Keratinocyte (primary cell): ENCODE measurements around the gene FOXL3. TPM values are rescaled to one million over a fixed set of nuclear protein-coding genes. Genes with fewer than 3 reads are reported as not detected.

Source experiments
- DNase-seq: peaks from one replicate; pipeline ENCODE4 v3.0.0-alpha.2; 2011; ENCODE audit warnings: low read depth, missing footprints, low spot score
- FAIRE-seq: peaks from 2 replicates; lab custom pipeline; 2011; peaks lifted over from hg19 to GRCh38; lab: Jason Lieb, UNC
- H2AFZ ChIP-seq: 2 replicates; pipeline ENCODE4 v1.6.0; 2012; ENCODE audit warnings: low read length, control low read depth, inconsistent platforms; ENCODE audit not compliant: control insufficient read depth
- H3K27ac ChIP-seq: 2 replicates; pipeline ENCODE4 v1.5.1; 2011; ENCODE audit warnings: low read length; ENCODE audit not compliant: control insufficient read depth, insufficient read depth
- H3K27me3 ChIP-seq: 3 replicates; pipeline ENCODE4 v1.6.0; 2011; ENCODE audit warnings: low read length; ENCODE audit not compliant: control insufficient read depth, insufficient read depth; ENCODE audit errors: extremely low read depth
- H3K36me3 ChIP-seq, 2 experiments: 2 replicates in 1 of 2; 3 replicates in 1 of 2; pipeline ENCODE4 v1.5.1; 2011; ENCODE audit warnings: low read length in 2 of 2, mild to moderate bottlenecking in 1 of 2; ENCODE audit not compliant: control insufficient read depth in 2 of 2, insufficient read depth in 2 of 2; ENCODE audit errors: extremely low read depth in 1 of 2
- H3K4me1 ChIP-seq: 3 replicates; pipeline ENCODE4 v1.5.1; 2011; ENCODE audit warnings: low read length; ENCODE audit not compliant: control insufficient read depth, insufficient read depth; ENCODE audit errors: extremely low read depth
- H3K4me2 ChIP-seq: 3 replicates; pipeline ENCODE4 v1.6.0; 2011; ENCODE audit warnings: low read depth, low read length; ENCODE audit not compliant: control insufficient read depth, insufficient read depth; ENCODE audit errors: extremely low read depth
- H3K4me3 ChIP-seq, 3 experiments: fragments of 200-600 bp in 1 of 3; sonication (generic) in 1 of 3; 2 replicates in 2 of 3; 3 replicates in 1 of 3; pipeline ENCODE4 v1.5.1; 2011 to 2016; ENCODE audit warnings: low read length in 3 of 3, mild to moderate bottlenecking in 3 of 3, control low read depth in 2 of 3, inconsistent platforms in 1 of 3, low read depth in 1 of 3, mixed read lengths in 1 of 3, mixed run types in 1 of 3, moderate library complexity in 1 of 3; ENCODE audit not compliant: control insufficient read depth in 2 of 3, insufficient read depth in 2 of 3; ENCODE audit errors: extremely low read depth in 1 of 3
- H3K79me2 ChIP-seq: 2 replicates; pipeline ENCODE4 v1.6.0; 2012; ENCODE audit warnings: low read length; ENCODE audit not compliant: control insufficient read depth, insufficient read depth
- H3K9ac ChIP-seq: 3 replicates; pipeline ENCODE4 v1.6.0; 2011; ENCODE audit warnings: low read length; ENCODE audit not compliant: control insufficient read depth, insufficient read depth; ENCODE audit errors: extremely low read depth
- H3K9me1 ChIP-seq: 3 replicates; pipeline ENCODE4 v1.6.0; 2011; ENCODE audit warnings: low read length; ENCODE audit not compliant: control insufficient read depth, insufficient read depth; ENCODE audit errors: extremely low read depth
- H3K9me3 ChIP-seq: 2 replicates; pipeline ENCODE4 v1.5.1; 2012; ENCODE audit warnings: low read depth, low read length; ENCODE audit not compliant: control insufficient read depth
- H4K20me1 ChIP-seq: 3 replicates; pipeline ENCODE4 v1.6.0; 2011; ENCODE audit warnings: low read length; ENCODE audit not compliant: control insufficient read depth, insufficient read depth; ENCODE audit errors: extremely low read depth
- CTCF ChIP-seq, 3 experiments: IDR thresholded peaks in 1 of 3; conservative IDR thresholded peaks in 1 of 3; optimal IDR thresholded peaks in 1 of 3; 2 replicates in 2 of 3; 3 replicates in 1 of 3; pipeline versions ENCODE3 to v1.5.1; 2011; ENCODE audit warnings: low read length in 3 of 3, mild to moderate bottlenecking in 3 of 3, moderate library complexity in 2 of 3, control low read depth in 1 of 3, inconsistent platforms in 1 of 3; ENCODE audit not compliant: insufficient read depth in 2 of 3; ENCODE audit errors: extremely low read depth in 1 of 3
- EZH2 ChIP-seq: IDR thresholded peaks from one replicate; pipeline ENCODE4 v1.6.1; 2012; ENCODE audit warnings: inconsistent platforms, mild to moderate bottlenecking, low read length, moderate library complexity
- dilution Hi-C: fragments of 300-500 bp; cut with MboI; formaldehyde crosslinking; loops from one replicate; pipeline ENCODE4 v1.7.0; 2020; ENCODE audit warnings: low sequenced_read_pairs; ENCODE audit not compliant: extremely low pct_ligation_motif_present
- polyA plus RNA-seq, 5 experiments: library from polyadenylated mRNA; depleted of rRNA in 3 of 5; stranded (reverse) in 3 of 5; stranded (forward) in 1 of 5; unstranded in 1 of 5; fragments of >200 nt; gene quantifications; 1 replicate in 1 of 5; 2 replicates in 3 of 5; 3 replicates in 1 of 5; pipeline versions ENCODE4 v1.2.1 to v1.2.3, GENCODE V29; 2011 to 2012; ENCODE audit warnings: missing spikeins in 2 of 5, low read depth in 1 of 5, low replicate concordance in 1 of 5

The FOXL3 gene
- polyA plus RNA-seq, 1 donor (not counting 4 experiments of a cell fraction or from before 2014, with no cell fraction given): not detected

- H3K27me3 ChIP-seq: peaks cover 36% of the 10 kb centered on the region
- no peak overlapping the region for H3K4me3 ChIP-seq
- DNase-seq (no peak), FAIRE-seq (no peak)
- no peak for TF ChIP-seq CTCF (optimal IDR thresholded peaks at IDR 0.05 in 1 of 3, IDR thresholded peaks at IDR 0.05 in 1 of 3, conservative IDR thresholded peaks at IDR 0.05 in 1 of 3; ENCODE audit: extremely low read depth in 1 of 3, insufficient read depth in 2 of 3, low read length in 3 of 3)
- TF ChIP-seq EZH2: no peak
- H4K20me1 ChIP-seq: no peaks in the 10 kb centered on the region
- dilution Hi-C loops: no loop called here
- no peaks in the 10 kb centered on the region for H3K9me3 ChIP-seq
- no peak overlapping the region for H3K4me2 ChIP-seq
- no peak overlapping the region for H3K27ac ChIP-seq
- no peak overlapping the region for H3K9ac ChIP-seq
- peak overlapping the region; percentile 6 for H2AFZ ChIP-seq
- H3K36me3 ChIP-seq: no peaks in the 10 kb centered on the region
- no peaks in the 10 kb centered on the region for H3K79me2 ChIP-seq
- no peaks in the 10 kb centered on the region for H3K9me1 ChIP-seq
- peaks cover 8% of the 10 kb centered on the region for H3K4me1 ChIP-seq
These were observed 29.1 kb downstream of the FOXL3 start for GRCh38 chr7:318878-319661.

GRCh38 chr7:320297-320696 is 30.3 kb downstream of the FOXL3 start:
- dilution Hi-C loops: no loop called here
- no peak overlapping the region for H3K9ac ChIP-seq
- FAIRE-seq (no peak), DNase-seq (no peak)
- H3K4me3 ChIP-seq: no peak overlapping the region
- TF ChIP-seq CTCF (optimal IDR thresholded peaks at IDR 0.05 in 1 of 3, IDR thresholded peaks at IDR 0.05 in 1 of 3, conservative IDR thresholded peaks at IDR 0.05 in 1 of 3; ENCODE audit: extremely low read depth in 1 of 3, insufficient read depth in 2 of 3, low read length in 3 of 3): no peak
- TF ChIP-seq EZH2: no peak
- H3K27me3 ChIP-seq: peaks cover 37% of the 10 kb centered on the region
- H3K4me2 ChIP-seq: no peak overlapping the region
- no peaks in the 10 kb centered on the region for H4K20me1 ChIP-seq
- H3K9me3 ChIP-seq: no peaks in the 10 kb centered on the region
- H3K27ac ChIP-seq: no peak overlapping the region
- H3K36me3 ChIP-seq: no peaks in the 10 kb centered on the region
- H3K4me1 ChIP-seq: peaks cover 8% of the 10 kb centered on the region
- no peaks in the 10 kb centered on the region for H3K79me2 ChIP-seq
- H2AFZ ChIP-seq: no peak overlapping the region
- no peaks in the 10 kb centered on the region for H3K9me1 ChIP-seq
